HUES6 (cell line): ENCODE data around the gene SRRM4.
"Not testable (repeated sequence)": the region's sequence is repeated elsewhere in the genome, so short reads cannot be mapped to it uniquely, and the experiment has no call there.

Experiments used
- H3K27ac ChIP-seq: 2 replicates; pipeline ENCODE4 v1.7.0; 2013; ENCODE audit warnings: low read depth, mild to moderate bottlenecking, low read length, inconsistent platforms
- H3K27me3 ChIP-seq: 2 replicates; pipeline ENCODE4 v1.6.1; 2013; ENCODE audit warnings: low read length; ENCODE audit not compliant: control insufficient read depth, insufficient read depth
- H3K36me3 ChIP-seq: 2 replicates; pipeline ENCODE4 v1.6.1; 2013; ENCODE audit warnings: low read length; ENCODE audit not compliant: control insufficient read depth, insufficient read depth
- H3K4me1 ChIP-seq: 2 replicates; pipeline ENCODE4 v1.6.1; 2013; ENCODE audit warnings: low read length; ENCODE audit not compliant: control insufficient read depth, insufficient read depth
- H3K4me3 ChIP-seq: 2 replicates; pipeline ENCODE4 v1.5.1; 2013; ENCODE audit warnings: low read depth, low read length
- H3K9ac ChIP-seq: one replicate; pipeline ENCODE4 v1.6.1; 2013; ENCODE audit warnings: mild to moderate bottlenecking, low read length
- H3K9me3 ChIP-seq: 2 replicates; pipeline ENCODE4 v1.6.1; 2013; ENCODE audit warnings: low read depth, low read length; ENCODE audit not compliant: control insufficient read depth, insufficient read depth

The SRRM4 gene

DNA sequence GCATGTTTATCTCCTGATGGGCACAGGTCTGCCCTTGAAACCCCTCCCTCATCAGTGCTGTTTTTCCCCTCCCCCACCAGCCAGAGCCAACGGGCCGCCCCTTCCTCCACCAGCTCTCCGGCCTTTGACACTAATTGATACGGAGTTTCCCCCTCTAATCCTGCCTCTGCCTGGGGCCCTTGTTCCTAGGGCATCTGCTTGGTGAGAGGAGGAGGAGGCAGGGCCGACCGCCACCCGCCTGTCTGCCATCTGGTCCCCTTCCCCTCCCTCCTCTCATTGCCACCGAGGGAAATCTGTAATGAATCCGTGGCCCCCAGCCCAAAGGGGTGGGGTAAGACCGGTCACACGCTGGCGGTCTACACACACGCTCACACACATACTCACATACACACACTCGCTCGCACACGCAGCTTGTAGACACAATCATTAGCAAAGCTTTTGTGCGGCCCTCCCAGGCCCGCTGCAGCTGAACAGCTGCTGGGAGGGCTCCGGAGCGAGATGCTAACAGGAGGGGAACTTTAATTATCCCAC is 27.4 kb downstream of the SRRM4 start:
- H3K9me3 ChIP-seq: no peaks in the 10 kb centered on the region
- H3K27me3 ChIP-seq: peaks cover 8% of the 10 kb centered on the region; the same call in 1 of the 2 replicates
- no peak overlapping the region for H3K27ac ChIP-seq
- H3K36me3 ChIP-seq: no peaks in the 10 kb centered on the region
- peak overlapping the region; percentile 35 for H3K9ac ChIP-seq
- peak overlapping the region; percentile 44 for H3K4me3 ChIP-seq
- H3K4me1 ChIP-seq: peaks cover 30% of the 10 kb centered on the region

DNA sequence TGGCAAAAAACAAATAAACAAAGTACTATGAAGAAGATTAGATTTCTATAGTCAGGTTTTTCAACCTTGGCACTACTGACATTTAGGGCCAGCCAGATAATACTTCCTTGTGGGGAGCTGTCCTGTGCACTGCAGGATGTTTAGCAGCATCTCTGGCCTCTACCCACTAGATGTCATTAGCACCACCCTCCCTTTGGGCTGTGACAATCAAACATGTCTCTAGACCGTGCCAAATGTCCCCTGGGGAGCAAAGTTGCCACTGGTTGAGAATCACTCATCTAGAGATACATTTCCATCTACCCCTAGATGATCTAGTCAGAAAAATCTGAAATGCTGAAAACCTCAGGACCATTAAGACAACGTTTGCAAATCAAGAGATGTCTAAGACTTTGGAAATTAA is 29.9 kb downstream of the SRRM4 start:
- Histone ChIP-seq H3K4me3 (no peak overlapping the region), H3K27ac (no peak overlapping the region), H3K9ac (no peak overlapping the region), H3K36me3 (no peaks in the 10 kb centered on the region), H3K27me3 (peaks cover 8% of the 10 kb centered on the region; the same call in 1 of the 2 replicates), H3K4me1 (peaks cover 18% of the 10 kb centered on the region), H3K9me3 (no peaks in the 10 kb centered on the region)

DNA sequence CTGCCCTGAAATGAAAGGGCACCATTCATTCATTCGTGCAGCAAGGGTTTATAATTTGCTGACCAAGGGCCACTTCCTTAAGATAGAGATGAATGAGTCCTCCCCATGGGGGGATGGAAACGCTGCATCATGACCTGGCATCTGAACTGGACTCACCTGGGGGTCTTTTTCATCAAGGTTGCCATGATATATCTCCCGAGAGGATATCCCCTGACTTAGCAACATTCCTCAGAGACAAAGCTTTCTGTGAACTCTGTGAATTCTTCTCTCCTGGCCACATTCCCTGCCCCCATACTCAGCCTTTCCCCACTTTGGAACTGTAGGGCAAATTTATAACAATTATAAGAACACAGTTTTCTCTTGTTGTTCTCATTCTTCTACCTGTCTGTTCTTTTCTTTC is 30.8 kb downstream of the SRRM4 start:
- Histone ChIP-seq H3K36me3 (no peaks in the 10 kb centered on the region), H3K9me3 (no peaks in the 10 kb centered on the region), H3K9ac (no peak overlapping the region), H3K27ac (no peak overlapping the region), H3K4me1 (peaks cover 18% of the 10 kb centered on the region), H3K4me3 (no peak overlapping the region), H3K27me3 (peaks cover 8% of the 10 kb centered on the region; the same call in 1 of the 2 replicates)

DNA sequence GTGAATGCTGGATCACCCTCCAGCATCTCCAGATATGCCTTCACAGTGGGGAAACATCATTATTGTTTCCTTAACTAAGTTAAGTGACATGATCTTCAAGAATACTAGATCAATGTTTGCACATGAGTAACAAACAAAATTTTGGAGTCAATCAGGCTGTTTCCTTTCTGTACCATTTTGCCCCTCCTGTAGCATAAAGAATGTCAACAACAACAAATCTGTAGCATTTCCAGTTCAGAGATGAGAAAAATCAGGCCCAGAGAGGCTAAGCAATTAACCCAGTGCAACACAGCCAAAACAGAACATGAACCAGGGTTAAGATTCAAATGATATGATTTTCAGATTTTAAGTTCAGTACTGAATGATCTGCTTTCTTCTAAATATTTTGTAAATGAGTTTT is 31.7 kb downstream of the SRRM4 start:
- no peaks in the 10 kb centered on the region for H3K36me3 ChIP-seq
- H3K9ac ChIP-seq: no peak overlapping the region
- peaks cover 8% of the 10 kb centered on the region; the same call in 1 of the 2 replicates for H3K27me3 ChIP-seq
- peaks cover 18% of the 10 kb centered on the region for H3K4me1 ChIP-seq
- H3K4me3 ChIP-seq: no peak overlapping the region
- H3K9me3 ChIP-seq: no peaks in the 10 kb centered on the region
- H3K27ac ChIP-seq: no peak overlapping the region

GRCh38 chr12:119014368-119014767 is 33.0 kb downstream of the SRRM4 start:
- H3K36me3 ChIP-seq: no peaks in the 10 kb centered on the region
- no peaks in the 10 kb centered on the region for H3K9me3 ChIP-seq
- H3K27me3 ChIP-seq: peaks cover 3% of the 10 kb centered on the region; the same call in 1 of the 2 replicates
- peaks cover 18% of the 10 kb centered on the region for H3K4me1 ChIP-seq
- no peak overlapping the region for H3K27ac ChIP-seq
- H3K9ac ChIP-seq: no peak overlapping the region
- no peak overlapping the region for H3K4me3 ChIP-seq

DNA sequence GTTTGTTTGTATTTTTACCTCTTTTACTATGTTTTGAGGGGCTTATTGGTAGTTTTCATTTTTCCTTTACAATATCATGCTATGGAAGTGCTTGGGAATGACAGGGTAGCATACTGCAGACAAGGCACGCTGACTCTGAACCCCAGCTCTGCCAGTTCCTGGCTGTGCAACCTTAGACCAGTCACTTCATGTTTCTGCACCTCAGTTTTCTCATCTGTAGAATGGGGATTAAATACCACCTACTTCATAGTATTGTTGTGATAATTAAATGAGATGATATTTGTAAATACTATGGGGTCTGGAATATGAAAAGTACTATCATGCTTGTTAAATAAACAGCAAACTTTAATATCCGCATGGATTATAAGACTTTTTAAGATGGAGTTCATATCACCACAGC is 35.4 kb downstream of the SRRM4 start:
- H3K36me3 ChIP-seq: no peaks in the 10 kb centered on the region
- peaks cover 23% of the 10 kb centered on the region for H3K4me1 ChIP-seq
- no peak overlapping the region for H3K27ac ChIP-seq
- no peaks in the 10 kb centered on the region for H3K9me3 ChIP-seq
- H3K9ac ChIP-seq: no peak overlapping the region
- H3K4me3 ChIP-seq: no peak overlapping the region
- H3K27me3 ChIP-seq: no peaks in the 10 kb centered on the region

DNA sequence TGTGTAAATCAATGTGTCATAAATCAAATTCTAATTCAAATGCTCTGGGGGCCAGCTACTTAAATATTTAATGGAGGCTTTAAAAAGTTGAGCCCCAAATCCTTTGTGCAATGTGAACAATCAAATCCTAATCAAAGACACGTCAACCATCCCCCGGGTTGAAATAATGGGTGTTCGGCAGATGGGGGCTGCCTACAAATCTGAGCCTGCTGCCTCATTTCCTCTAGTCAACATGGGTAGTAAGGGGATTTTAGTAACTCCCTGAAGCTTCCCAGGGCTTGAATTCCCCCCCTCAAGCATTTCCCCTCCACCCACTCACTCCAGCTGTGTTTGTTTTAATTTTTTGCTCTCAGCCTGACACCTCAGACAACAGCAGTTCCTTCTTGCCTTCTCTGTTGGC is 37.8 kb downstream of the SRRM4 start:
- no peaks in the 10 kb centered on the region for H3K9me3 ChIP-seq
- H3K4me1 ChIP-seq: peaks cover 14% of the 10 kb centered on the region
- no peaks in the 10 kb centered on the region for H3K27me3 ChIP-seq
- H3K36me3 ChIP-seq: no peaks in the 10 kb centered on the region
- H3K9ac ChIP-seq: no peak overlapping the region
- H3K4me3 ChIP-seq: no peak overlapping the region
- H3K27ac ChIP-seq: no peak overlapping the region

DNA sequence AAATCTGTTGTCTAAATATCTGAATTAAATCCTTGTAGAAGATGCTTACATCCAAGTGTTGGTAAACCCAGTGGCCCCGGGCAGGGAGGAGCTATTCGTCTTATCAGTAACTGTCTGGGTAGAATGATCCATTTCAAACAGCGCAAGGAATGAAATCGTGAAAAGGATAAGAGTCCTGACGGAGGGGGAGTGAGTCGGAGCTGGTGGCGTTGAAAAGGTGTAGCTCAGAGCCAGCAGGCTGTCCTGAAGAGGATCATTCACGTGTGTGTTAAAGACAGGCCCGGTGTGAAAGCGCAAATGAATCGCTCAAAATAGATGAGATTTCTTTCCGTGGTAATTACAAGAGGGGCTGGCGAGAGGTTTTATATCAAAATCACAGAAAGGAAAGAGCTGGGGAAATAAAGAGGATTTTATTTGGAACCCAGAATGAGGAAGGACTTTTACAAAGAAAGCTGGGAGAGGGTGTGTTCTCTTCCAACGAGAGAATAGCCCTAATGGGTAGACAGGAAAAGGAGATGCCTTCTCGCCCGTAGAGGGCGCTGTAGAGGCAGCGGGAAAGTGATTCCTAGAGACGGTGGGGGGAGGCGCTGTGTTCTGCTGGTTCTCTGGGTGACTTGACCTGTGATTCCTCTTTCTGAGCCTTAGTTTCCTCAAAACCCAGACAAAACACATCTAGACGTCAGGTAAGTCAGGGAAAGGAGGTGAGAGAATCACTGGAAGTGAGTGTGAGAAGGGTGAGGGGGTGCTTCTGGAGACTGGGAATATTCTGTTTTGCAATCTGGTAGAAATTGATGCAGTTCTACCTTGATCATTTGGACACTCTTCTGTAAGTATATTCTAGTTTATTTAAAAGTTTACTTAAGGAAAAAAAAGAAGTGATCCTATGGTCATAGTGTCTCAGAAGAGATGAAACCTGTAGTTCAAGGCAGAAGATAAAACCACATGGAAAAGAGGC is 39.3 kb downstream of the SRRM4 start:
- Histone ChIP-seq H3K9ac (no peak overlapping the region), H3K27ac (no peak overlapping the region), H3K9me3 (no peaks in the 10 kb centered on the region), H3K27me3 (no peaks in the 10 kb centered on the region), H3K4me1 (peaks cover 14% of the 10 kb centered on the region), H3K36me3 (no peaks in the 10 kb centered on the region), H3K4me3 (0 out of 2 replicates have a peak overlapping the region, but pooled peaks have one; percentile 14)

- no peak overlapping the region for H3K4me3 ChIP-seq
- no peaks in the 10 kb centered on the region for H3K36me3 ChIP-seq
- H3K27me3 ChIP-seq: no peaks in the 10 kb centered on the region
- H3K27ac ChIP-seq: no peak overlapping the region
- H3K9ac ChIP-seq: no peak overlapping the region
- H3K9me3 ChIP-seq: peaks cover 3% of the 10 kb centered on the region; the same call in 1 of the 2 replicates
- peaks cover 8% of the 10 kb centered on the region for H3K4me1 ChIP-seq
Measured at GRCh38 chr12:119024356-119024755, 43.0 kb downstream of the SRRM4 start.

GRCh38 chr12:119025786-119026185 is 44.4 kb downstream of the SRRM4 start:
- Histone ChIP-seq H3K9ac (no peak overlapping the region), H3K27me3 (no peaks in the 10 kb centered on the region), H3K4me1 (no peaks in the 10 kb centered on the region), H3K9me3 (peaks cover 3% of the 10 kb centered on the region; the same call in 1 of the 2 replicates), H3K4me3 (no peak overlapping the region), H3K36me3 (no peaks in the 10 kb centered on the region), H3K27ac (no peak overlapping the region)

DNA sequence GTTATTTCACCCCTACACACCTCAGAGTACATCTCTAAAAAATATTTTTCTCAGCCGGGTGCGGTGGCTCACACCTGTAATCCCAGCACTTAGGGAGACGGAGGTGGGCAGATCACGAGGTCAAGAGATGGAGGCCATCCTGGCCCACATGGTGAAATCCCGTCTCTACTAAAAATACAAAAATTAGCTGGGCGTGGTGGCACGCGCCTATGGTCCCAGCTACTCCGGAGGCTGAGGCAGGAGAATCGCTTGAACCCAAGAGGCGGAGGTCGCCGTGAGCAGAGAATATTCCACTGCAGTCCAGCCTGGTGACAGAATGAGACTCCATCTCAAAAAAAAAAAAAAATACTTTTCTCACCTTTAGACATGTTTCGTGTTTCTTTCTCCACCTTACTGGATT is 52.0 kb downstream of the SRRM4 start:
- H3K4me1 ChIP-seq, H3K4me3 ChIP-seq, H3K9ac ChIP-seq, H3K27me3 ChIP-seq, H3K9me3 ChIP-seq, H3K36me3 ChIP-seq, H3K27ac ChIP-seq: not testable (repeated sequence)
